ENCODE data around the gene HSD3B2. TPM values are rescaled to one million over a fixed set of nuclear protein-coding genes. Genes with fewer than 3 reads are reported as not detected.

Gene HSD3B2
- total RNA-seq, 1 experiment from 2014 or later: not detected

DNA sequence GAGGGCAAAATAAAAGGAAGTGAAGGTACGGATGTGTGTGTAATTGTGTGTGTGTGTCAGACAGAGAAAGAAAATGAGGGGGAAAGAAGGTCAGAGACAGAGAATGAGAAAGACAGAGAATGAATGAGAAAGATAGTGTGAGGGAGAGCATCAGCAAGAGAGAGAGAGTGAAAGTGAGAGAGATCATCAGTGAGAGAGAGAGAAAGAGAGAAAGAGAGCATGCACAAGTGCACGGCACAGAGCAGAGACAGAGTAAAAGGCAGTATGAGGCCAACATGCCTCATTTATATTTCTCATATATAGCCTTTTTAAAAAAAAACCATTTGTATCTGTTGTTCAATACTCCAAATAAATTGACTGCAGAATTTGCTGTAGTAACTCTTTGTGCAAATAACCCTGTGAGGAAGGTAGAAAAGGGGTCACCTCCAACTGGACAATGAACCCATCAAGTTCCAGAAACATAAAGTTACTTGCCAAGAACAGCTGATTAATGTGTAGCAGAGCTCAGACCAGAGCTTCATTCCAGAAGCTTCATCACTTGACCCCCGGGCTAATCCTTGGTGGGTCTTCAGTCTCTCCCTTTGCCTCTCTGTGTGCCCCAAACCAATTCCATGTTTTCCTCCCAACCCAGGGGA lies 1.2 kb downstream of the HSD3B2 start:
- Histone ChIP-seq H2AFZ (ENCODE audit: low read length) (no peak overlapping the region), H3K56ac (ENCODE audit: insufficient read length, low read depth, low read length) (no peak overlapping the region), H3K23ac (ENCODE audit: insufficient read length, low read depth, low read length) (no peak overlapping the region), H2BK120ac (ENCODE audit: low read depth, low read length, poor library complexity, severe bottlenecking) (no peak overlapping the region), H4K5ac (ENCODE audit: insufficient read length, low read depth, low read length) (no peak overlapping the region), H3K14ac (ENCODE audit: insufficient read depth, low read length) (no peak overlapping the region), H3K18ac (ENCODE audit: insufficient read length, low read depth, low read length) (no peak overlapping the region), H2AK5ac (ENCODE audit: insufficient read length, low read length) (no peak overlapping the region), H3K9ac (ENCODE audit: extremely low read depth, insufficient read length, low read length) (no peak overlapping the region), H4K91ac (ENCODE audit: insufficient read length, low read depth, low read length) (no peak overlapping the region), H3K4ac (ENCODE audit: low read depth, low read length) (no peak overlapping the region), H2BK20ac (ENCODE audit: low read depth, low read length, poor library complexity, severe bottlenecking) (no peak overlapping the region), H3K23me2 (ENCODE audit: insufficient read length, low read depth, low read length, poor library complexity, severe bottlenecking) (no peaks in the 10 kb centered on the region), H4K8ac (replicated peaks; ENCODE audit: insufficient read length, low read depth, low read length) (no peak overlapping the region), H3K4me2 (ENCODE audit: insufficient read depth, insufficient read length, low read length) (no peak overlapping the region), H2BK12ac (ENCODE audit: insufficient read length, low read depth, low read length) (no peak overlapping the region), H2BK15ac (ENCODE audit: low read depth, low read length) (no peak overlapping the region), H4K20me1 (ENCODE audit: control insufficient read depth, insufficient read depth, insufficient read length) (no peaks in the 10 kb centered on the region), H3K79me1 (ENCODE audit: insufficient read depth, low read depth, low read length, poor library complexity, severe bottlenecking) (no peaks in the 10 kb centered on the region), H3K27me3 (ENCODE audit: insufficient read depth, low read length) (no peaks in the 10 kb centered on the region), H3K9me3 (ENCODE audit: control insufficient read depth, low read depth, low read length) (no peaks in the 10 kb centered on the region), H2BK5ac (ENCODE audit: insufficient read length, low read length) (no peak overlapping the region), H3T11ph (ENCODE audit: low read length) (no peak overlapping the region), H3K4me1 (ENCODE audit: insufficient read depth, low read length) (no peaks in the 10 kb centered on the region), H3K27ac (ENCODE audit: insufficient read length, low read depth, low read length) (no peak overlapping the region), H3K79me2 (ENCODE audit: insufficient read depth, low read length) (no peaks in the 10 kb centered on the region)
- H3K9me3 Mint-ChIP-seq: no peaks in the 10 kb centered on the region
- H3K27me3 Mint-ChIP-seq (ENCODE audit: low read depth): no peaks in the 10 kb centered on the region; the same call in none of the 2 replicates
- TF ChIP-seq, protein P1, sequence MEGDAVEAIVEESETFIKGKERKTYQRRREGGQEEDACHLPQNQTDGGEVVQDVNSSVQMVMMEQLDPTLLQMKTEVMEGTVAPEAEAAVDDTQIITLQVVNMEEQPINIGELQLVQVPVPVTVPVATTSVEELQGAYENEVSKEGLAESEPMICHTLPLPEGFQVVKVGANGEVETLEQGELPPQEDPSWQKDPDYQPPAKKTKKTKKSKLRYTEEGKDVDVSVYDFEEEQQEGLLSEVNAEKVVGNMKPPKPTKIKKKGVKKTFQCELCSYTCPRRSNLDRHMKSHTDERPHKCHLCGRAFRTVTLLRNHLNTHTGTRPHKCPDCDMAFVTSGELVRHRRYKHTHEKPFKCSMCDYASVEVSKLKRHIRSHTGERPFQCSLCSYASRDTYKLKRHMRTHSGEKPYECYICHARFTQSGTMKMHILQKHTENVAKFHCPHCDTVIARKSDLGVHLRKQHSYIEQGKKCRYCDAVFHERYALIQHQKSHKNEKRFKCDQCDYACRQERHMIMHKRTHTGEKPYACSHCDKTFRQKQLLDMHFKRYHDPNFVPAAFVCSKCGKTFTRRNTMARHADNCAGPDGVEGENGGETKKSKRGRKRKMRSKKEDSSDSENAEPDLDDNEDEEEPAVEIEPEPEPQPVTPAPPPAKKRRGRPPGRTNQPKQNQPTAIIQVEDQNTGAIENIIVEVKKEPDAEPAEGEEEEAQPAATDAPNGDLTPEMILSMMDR (conservative IDR thresholded peaks at IDR 0.05): no peak
- 100% methylated on average over 1 of the region's 3 CpGs for WGBS (ENCODE audit: extremely low coverage, insufficient read length, low lambda C conversion rate)
- no peaks in the 10 kb centered on the region for H3K36me3 Mint-ChIP-seq (ENCODE audit: insufficient read depth in 1 of 3, low read depth in 3 of 3)
- H3K4me1 Mint-ChIP-seq: peaks cover 0 to 3% of the 10 kb centered on the region in 2 experiments; a peak in 1 of 4 replicates
- H3K4me3 Mint-ChIP-seq: no peak overlapping the region
- no peak for DNase-seq
- H3K27ac Mint-ChIP-seq: no peak overlapping the region
